Cardiac fibroblast (primary cell): Measurements from ENCODE around the gene CFAP73.
A peak's percentile ranks its signal among the peaks of the same experiment; 100 is the strongest.
"Not testable (repeated sequence)": the region's sequence is repeated elsewhere in the genome, so short reads cannot be mapped to it uniquely, and the experiment has no call there.

Experiments used
- DNase-seq, 2 donors: peaks; one replicate each; pipeline versions ENCODE4 v3.0.0 to v3.0.0-alpha.2; 2010; ENCODE audit warnings: low read depth in 2 of 2
- H3K4me3 ChIP-seq, 2 donors: replicated peaks in 1 of 2; 1 replicate in 1 of 2; 2 replicates in 1 of 2; pipeline ENCODE4 v1.5.1; 2011; ENCODE audit warnings: low read depth in 2 of 2, low read length in 2 of 2, mild to moderate bottlenecking in 2 of 2, moderate library complexity in 1 of 2
- CTCF ChIP-seq: IDR thresholded peaks from one replicate; pipeline ENCODE4 v1.5.1; 2011; ENCODE audit warnings: low read depth, mild to moderate bottlenecking, low read length, inconsistent platforms

CFAP73 gene

GRCh38 chr12:113203852-113204760, 54.6 kb downstream of the CFAP73 start:
- DNase-seq = peak; percentile 34 to 51
- no peak for TF ChIP-seq CTCF
- H3K4me3 ChIP-seq = no peak overlapping the region

GRCh38 chr12:113204804-113205203, 55.3 kb downstream of the CFAP73 start:
- TF ChIP-seq CTCF = no peak
- H3K4me3 ChIP-seq = no peak overlapping the region
- DNase-seq = peak in 1 of 2 donors; percentile 38

DNA sequence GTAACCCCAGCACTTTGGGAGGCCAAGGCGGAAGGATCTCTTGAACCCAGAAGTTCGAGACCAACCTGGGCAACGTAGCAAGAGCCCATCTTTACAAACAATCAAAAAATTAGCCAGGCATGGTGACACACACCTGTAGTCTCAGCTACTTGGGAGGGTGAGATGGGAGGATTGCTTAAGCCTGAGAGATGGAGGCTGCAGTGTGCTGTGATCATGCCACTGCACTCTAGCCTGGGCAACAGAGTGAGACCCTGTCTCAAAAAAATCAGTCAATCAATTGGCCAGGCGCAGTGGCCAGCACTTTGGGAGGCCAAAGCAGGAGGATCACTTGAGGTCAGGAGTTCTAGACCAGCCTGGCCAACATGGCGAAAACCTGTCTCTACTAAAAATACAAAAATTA, 57.3 kb downstream of the CFAP73 start:
- H3K4me3 ChIP-seq, DNase-seq: not testable (repeated sequence)

DNA sequence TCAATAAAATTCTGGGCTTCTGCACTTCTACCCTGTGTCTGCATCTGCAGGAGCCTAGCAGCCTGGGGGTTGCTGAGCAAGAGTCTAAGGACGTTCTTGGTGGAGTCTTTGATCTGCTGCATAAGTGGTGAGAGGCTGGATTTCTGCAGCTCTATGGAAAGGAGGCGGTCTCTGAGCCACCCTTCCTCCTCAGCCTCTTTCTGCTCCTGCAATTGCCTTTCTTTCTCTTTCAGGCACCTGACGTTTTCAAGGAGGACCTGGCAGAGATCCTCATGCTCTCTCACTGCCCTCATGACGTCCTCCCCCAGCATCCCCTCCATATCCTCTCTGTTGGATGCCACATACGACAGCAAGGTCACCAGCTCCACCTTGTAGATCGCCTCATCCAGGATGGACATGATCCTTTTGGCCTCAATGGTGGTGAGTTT, 58.1 kb downstream of the CFAP73 start:
- DNase-seq = no peak
- no peak overlapping the region for H3K4me3 ChIP-seq

DNA sequence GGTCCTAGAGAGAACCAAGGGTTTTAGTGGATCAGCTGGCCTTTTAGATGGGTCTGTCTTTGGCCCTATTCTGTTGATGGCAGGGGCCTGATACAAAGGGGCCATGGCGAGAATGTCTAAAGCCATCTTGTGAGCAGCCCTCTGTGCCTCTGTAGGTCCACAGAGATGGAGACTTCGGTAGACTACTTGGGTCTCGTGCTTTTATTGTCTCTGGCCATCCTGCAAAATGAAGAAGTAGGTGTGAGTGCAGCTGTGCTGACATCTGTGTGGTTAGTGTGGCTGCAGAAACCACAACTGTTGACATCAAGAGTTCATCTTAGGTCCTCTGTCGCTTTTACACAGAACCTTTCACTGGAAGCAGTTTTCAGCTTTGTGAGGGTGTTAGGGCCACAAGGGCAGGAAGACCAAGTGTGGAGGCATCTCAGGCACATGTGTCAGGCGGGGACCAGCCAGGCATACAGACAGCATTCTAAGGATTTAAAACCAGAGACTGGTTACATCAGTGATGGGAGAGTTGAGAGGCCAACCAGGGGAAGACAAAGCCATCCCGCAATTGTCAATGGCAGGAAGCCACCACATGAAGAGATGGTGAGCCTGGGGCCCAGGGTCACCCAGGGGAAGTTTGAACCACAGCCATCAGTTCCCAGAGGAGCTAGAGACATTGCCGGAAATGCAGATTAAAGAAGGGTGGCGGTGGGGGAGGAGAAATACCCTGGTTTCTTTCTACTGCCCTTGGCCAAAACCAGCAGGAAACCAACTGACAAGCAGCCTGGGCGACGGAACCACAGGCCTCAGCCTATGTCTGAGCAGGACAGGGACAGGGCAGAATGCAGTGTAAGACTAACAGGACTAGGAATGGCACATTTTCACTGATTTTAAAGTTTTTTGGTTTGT, 58.8 kb downstream of the CFAP73 start:
- DNase-seq = peak in 1 of 2 donors; percentile 57
- TF ChIP-seq CTCF = no peak
- no peak overlapping the region for H3K4me3 ChIP-seq

More for the DNA sequence above, 58.1 kb downstream of the CFAP73 start:
- no peak for TF ChIP-seq CTCF
